ENCODE measurements around the gene FANCL.

DNA sequence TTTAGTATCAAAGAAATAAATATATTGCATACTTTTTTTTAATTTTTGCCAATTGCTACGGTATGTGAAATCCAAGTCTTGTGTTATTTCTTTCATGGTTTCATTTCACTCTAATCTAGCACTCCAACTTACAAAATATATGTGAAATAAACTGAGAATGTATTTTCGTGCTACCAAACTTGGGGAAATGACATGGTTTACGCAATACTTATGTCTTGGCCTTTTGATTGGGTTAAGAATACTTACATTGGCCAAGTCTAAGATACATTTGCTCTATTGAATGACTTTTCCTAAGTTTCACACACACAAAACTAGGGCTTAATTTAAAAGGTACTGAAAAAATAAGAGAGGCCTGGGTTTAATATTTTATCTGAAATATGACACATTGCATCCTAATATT lies 114.0 kb downstream of the FANCL start:
- TF ChIP-seq GTF2F1 (IDR thresholded peaks at IDR 0.05; ENCODE audit: low read depth, low read length) (no peak), MYC (IDR thresholded peaks at IDR 0.05; ENCODE audit: low read depth, low read length) (no peak), MYC (CRISPR knock-in tag; IDR thresholded peaks at IDR 0.05; ENCODE audit: borderline replicate concordance, low read depth) (no peak), FOSL1 (tag; conservative IDR thresholded peaks at IDR 0.05) (no peak), EGR1 (conservative IDR thresholded peaks at IDR 0.05) (no peak), ZNF431 (CRISPR knock-in tag; IDR thresholded peaks at IDR 0.05) (no peak), EZH2 (IDR thresholded peaks at IDR 0.05; ENCODE audit: borderline replicate concordance, low read depth, low read length) (no peak), PRPF4 (IDR thresholded peaks at IDR 0.05; ENCODE audit: insufficient read depth, low read depth, low read length, poor library complexity, severe bottlenecking) (no peak), SAP30 (IDR thresholded peaks at IDR 0.05; ENCODE audit: borderline replicate concordance, insufficient read depth, low read depth, low read length, poor library complexity, severe bottlenecking) (no peak), ZZZ3 (IDR thresholded peaks at IDR 0.05) (no peak), ZNF274 (IDR thresholded peaks at IDR 0.05; ENCODE audit: borderline replicate concordance, low read depth, low read length) (no peak)

Data from K562 (cell line).